GM10266 (cell line): Measurements from ENCODE around the gene GPR158.

Experiments
- DNase-seq: peaks from one replicate; pipeline ENCODE4 v3.0.0; 2012; ENCODE audit errors: extremely low spot score
- CTCF ChIP-seq: IDR thresholded peaks from 2 replicates; pipeline ENCODE4 v1.5.1; 2012; ENCODE audit warnings: mild to moderate bottlenecking, low read depth; ENCODE audit not compliant: control insufficient read depth, insufficient read depth; ENCODE audit errors: missing control alignments

Gene GPR158

GRCh38 chr10:25453619-25454018 lies 278.8 kb downstream of the GPR158 start:
- DNase-seq: no peak
- no peak for TF ChIP-seq CTCF

- TF ChIP-seq CTCF: no peak
- DNase-seq: no peak
These were observed 281.3 kb downstream of the GPR158 start for GRCh38 chr10:25455980-25456567.

GRCh38 chr10:25457552-25457951 lies 282.8 kb downstream of the GPR158 start:
- no peak for TF ChIP-seq CTCF

GRCh38 chr10:25465582-25466372 lies 291.0 kb downstream of the GPR158 start:
- TF ChIP-seq CTCF: no peak
- DNase-seq: no peak

More at GRCh38 chr10:25457552-25457951, 282.8 kb downstream of the GPR158 start:
- DNase-seq: no peak

GRCh38 chr10:25467881-25468280 lies 293.1 kb downstream of the GPR158 start:
- DNase-seq: no peak
- no peak for TF ChIP-seq CTCF

GRCh38 chr10:25481467-25481866 lies 306.7 kb downstream of the GPR158 start:
- no peak for TF ChIP-seq CTCF

GRCh38 chr10:25483999-25484398 lies 309.2 kb downstream of the GPR158 start:
- TF ChIP-seq CTCF: no peak
- DNase-seq: no peak

More at GRCh38 chr10:25481467-25481866, 306.7 kb downstream of the GPR158 start:
- no peak for DNase-seq
